Dermis microvascular lymphatic vessel endothelial cell (primary cell): ENCODE data around the gene CEP85L. TPM values are rescaled to one million over a fixed set of nuclear protein-coding genes. Genes with fewer than 3 reads are reported as not detected.
"Not testable (repeated sequence)": the region's sequence is repeated elsewhere in the genome, so short reads cannot be mapped to it uniquely, and the experiment has no call there.

Source experiments
- DNase-seq, 2 donors: peaks; one replicate each; pipeline versions ENCODE4 v3.0.0 to v3.0.0-alpha.2; 2010; ENCODE audit warnings: low read depth in 2 of 2
- total RNA-seq: library from RNA; depleted of rRNA; stranded (reverse); fragments of >200 nt; gene quantifications from 2 replicates; pipeline ENCODE4 v1.2.1, GENCODE V29; 2014

CEP85L gene
- total RNA-seq, 1 donor from 2014 or later = 5.6 TPM

DNA sequence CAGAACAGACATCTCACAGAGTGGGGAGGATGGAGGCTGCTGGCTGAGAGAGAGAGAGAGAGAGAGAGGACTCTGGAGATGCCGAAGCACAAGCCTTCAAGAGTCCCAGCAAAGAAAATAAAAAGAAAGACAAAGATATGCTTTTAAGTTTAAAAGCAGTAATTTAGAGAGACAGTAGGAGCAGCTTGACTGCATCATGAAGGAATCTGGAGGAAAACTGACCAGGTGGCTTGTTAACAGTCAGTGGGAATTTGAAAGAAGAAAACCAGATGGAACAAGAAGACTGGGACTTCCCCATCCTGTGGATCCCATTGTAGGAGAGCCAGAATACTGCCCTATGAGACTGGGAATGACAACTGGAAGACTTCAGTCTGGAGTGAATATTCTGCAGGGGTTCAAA is 149.6 kb downstream of the CEP85L start:
- DNase-seq = no peak

DNA sequence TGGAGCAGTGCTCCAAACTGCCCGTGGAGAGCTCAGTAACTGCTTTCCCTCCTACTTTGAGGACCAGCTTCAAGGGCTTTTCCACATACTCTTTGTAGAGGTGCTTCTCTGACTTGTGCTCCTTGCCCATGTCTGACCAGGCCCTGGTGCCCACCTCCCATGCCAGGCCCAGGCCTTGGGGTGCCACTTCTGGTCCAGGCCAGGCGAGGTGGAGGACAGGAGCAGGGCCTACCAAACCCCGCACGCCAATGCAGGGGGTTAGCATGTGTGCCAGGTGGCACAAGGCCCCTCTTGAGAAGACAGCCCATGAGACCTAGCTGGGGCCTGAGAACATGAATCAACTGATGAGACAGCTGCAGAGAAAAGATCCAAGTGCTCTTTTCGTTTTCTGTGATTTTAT is 150.3 kb downstream of the CEP85L start:
- DNase-seq = no peak

DNA sequence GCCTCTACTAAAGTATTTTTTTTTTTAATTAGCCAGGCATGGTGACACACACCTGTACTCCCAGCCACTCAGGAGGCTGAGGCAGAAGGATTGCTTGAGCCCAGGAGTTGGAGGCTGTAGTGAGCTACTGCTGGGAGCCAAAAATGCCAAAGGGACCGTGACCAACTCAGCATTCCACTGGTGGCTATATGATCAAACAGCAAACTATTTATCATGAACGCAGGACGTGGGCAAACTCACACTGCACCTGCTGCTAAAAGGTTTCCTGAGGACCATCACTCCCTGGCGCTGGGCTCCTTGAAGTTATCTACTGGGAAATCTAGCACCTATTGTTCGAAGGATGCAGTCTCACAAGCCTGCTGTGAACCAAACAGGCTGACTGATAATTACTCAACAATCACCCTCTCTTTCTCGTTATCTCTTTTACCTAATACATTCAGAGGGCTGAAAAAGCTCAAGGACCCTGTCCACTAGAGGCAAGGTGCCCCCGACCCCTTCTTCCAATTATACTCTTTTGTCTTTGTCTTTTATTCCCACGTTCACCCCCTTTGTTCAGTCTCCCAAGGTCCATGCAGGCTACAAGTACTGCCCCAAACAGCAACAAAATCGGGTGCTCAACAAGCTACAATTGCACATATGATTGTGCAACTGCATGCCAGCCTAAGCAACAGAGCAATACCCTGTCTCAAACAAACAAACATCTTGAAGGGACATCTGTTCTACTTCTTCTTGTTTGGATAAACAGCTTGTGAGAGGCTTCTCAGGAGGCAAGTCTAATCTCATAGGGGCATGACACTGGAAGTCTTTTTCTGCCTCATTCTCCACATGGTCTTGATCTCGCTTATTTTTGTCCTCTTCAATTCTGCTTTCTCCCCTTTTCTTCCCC is 151.0 kb downstream of the CEP85L start:
- DNase-seq = no peak

DNA sequence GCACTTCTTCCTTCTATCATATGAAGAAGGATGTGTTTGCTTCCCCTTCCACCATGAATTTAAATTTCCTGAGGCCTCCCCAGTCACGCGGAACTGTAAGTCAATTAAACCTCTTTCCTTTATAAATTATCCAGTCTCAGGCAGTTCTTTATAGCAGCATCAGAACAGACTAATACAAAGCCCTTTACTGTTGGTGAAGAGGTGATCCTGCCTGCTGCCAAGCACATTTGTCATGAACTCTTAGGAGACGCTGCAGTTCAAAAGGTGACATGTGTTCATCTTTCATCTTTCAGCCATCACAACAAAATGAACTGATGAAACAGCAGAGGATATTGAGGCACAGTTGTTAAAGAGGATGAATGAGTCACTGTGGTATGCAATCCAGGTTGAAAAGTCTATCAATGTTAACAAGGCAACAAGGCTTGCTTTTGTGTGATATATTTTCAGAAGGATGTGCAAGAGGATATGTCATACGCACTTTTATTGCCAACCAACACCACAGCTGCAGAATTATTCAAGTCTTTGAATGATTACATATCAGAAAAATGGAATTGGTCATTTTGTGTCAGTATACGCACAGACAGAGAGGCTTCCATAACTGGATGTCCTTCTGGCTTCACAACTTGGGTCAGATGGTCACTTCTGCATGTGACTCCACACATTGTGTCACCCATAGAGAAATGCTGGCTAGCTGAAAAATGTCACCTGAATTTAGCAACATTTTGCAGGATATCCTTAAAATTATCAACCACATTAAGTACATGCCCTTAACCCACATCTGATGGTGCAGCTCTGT is 155.7 kb downstream of the CEP85L start:
- DNase-seq = peak; percentile 30 to 90

DNA sequence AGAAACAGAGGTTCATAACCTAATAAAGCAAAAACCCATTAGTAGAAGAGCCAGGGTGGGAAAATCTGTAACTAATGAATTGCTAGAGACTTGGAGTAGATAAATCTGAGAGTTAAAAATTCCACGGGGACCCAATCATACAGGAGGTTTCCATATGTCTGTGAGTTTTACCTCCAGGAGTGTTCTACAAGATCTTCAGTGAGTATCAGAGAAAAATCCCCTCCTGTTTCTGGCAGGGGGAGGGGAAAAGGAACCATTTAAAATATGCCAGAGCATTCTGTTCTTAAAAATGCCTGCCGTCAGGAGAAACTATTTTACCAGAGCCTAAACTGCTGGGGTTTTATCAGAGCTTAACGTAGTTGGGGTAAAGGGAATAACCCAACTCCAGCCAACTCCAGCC is 157.3 kb downstream of the CEP85L start:
- no peak for DNase-seq

DNA sequence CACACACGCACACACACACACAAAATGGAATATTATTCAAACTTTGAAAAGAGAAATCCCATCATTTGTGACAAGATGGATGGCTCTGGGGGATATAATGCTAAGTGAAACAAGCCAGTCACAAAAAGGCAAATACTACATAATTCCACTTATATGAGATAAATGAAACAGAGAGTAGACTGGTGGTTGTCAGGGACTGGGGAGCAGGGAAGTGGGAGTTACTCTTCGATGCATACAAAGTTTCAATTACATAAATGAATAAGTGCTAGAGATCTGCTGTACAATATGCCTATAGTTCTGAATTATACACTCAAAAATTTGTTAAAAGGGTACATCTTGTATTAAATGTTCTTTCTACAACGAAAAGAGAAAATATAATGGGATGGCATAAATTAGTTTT is 161.4 kb downstream of the CEP85L start:
- DNase-seq = no peak

DNA sequence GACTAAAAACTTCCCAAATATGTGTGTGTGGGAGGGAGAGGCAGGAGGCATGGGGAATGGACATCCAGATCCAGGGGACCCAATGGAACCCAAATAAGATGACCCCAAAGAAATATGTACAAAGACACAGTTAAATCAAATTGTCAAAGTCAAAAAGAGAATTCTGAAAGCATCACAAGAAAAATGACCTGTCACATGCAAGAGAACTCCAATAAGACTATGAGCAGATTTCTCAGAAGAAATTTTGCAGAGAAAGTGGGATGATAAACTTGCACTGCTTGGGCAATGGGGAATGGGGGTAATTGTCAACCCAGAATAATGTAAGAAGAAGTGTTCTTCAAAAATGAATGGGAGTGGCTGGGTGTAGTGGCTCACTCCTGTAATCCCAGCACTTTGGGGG is 162.8 kb downstream of the CEP85L start:
- DNase-seq = no peak

DNA sequence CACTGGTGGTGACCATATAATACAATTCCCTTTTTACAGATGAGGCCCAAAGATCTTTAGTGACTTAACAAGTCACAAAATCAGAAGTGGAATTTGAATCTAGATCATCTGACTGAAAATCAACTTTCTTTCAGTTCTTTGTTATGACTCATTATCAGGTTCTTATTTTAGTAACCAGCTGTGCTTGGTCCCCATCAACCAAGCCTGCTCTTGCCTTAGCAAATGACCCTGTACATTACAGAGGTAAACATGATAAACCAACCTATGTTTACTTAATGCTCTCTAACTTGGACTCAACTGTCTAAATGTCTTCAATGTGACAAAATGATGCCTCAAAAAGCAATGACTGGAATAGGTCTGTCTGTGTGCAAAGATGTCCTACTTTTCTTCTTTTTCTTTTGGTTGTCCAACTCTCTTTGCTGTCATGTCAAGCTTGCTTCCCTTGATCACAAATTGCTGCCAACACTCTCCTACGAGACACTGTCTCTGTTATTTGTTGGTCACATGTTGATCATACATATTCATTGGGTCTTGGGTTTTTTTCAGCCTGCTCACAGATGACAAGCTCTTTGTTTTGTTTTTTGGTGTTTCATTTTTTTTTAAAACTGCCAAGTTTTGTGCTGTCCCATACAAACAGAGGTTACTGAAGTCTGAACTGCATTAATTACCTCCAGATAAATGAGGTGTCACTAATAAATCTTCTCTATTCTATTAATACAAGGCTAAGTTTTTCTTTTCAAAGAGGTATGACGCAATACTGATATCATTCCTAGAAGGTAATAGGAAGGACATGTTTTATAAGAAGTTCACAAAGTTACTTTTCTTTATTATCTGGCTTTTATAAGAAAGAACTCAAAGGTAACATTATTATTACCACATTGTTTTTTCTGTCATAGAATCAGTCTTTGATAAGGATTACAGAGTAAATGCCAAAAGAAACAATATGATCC is 165.5 kb downstream of the CEP85L start:
- DNase-seq = no peak

DNA sequence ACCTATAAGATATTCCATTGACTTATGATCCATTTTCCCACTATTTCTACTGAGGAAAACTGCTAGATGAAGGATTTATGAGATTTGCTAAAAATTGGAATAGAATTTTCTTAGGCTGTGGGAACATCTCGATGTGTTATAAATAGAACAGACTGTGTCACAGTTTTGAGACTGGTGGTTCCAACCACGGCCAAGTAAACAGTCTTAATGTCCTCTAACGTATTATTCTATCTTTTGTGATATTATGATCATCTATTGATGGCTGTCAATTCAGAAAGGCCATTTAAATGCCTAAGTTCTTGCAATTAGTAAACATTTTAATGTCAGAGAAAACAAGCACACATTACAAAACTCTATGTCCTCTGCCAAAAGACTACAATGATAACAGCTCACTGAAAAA is 174.8 kb downstream of the CEP85L start:
- DNase-seq = no peak

DNA sequence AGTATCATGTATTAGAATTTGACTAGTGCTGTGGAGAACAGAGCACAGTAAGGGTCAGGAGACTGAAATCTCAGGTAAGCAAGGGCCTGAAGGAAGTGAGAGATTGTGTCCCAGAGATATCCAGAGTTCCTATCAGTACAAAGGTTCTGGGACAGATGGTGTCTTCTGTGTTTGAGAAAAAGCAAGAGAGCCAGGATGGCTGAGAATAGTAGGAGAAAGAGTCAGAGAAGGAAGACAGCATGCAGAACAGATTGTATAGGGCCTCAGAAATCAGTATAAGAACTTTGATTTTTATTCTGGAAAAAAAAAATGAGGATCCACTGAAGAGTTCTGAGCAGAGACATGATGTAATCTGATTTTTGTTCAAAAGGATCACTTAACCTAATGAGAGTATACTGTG is 178.1 kb downstream of the CEP85L start:
- DNase-seq = no peak

DNA sequence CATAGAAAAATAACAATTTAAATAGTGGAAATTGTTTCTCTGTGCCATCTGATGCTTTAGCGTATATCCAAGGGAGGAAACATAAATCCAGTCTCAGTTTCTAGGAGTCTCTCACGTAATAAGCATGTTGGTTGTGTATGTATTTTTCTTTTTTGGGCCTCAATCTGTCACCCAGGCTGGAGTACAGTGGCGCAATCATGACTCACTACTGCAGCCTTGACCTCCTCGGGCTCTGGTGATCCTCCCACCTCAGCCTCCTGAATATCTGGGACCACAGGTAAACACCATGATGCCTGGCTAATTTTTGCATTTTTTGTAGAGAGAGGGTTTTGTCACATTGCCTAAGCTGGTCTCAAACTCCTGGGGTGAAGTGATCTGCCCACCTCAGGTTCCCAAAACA is 181.9 kb downstream of the CEP85L start:
- peak in 1 of 2 donors; percentile 35 for DNase-seq

DNA sequence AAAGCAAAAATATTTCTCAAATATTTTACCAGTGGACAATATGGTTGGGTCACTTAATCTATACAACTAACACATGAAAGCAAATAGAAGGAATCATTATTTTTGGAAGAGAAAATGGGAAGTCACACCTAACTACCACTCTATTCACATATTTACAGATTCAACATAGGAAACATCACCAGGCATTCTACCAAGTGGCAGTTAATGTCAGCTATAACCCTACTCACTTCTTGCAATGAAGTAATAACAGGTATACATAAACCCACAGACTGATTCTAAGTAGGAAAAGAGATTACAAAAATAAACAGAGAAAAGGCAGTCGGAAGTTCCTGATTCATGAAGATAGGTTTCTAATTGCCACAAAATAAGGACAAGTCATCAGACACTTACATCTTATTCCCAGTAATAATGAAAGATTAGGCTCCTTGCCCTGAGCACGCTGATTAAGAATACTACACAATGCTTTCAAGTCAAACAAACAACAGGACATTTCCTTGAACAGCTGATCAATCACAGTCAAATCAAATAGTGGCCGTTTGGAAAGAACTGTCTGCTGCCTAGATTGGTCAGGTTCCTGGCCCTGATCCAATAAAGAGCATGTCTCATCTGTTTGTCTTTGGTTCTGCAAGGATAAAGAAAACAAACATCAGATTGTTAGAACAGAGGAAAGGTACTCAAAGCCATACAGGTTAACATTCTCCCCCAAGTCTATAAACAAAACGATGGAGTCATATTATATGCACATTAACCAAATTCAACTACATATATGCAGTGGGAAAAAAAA is 182.5 kb downstream of the CEP85L start:
- peak; percentile 37 to 93 for DNase-seq

DNA sequence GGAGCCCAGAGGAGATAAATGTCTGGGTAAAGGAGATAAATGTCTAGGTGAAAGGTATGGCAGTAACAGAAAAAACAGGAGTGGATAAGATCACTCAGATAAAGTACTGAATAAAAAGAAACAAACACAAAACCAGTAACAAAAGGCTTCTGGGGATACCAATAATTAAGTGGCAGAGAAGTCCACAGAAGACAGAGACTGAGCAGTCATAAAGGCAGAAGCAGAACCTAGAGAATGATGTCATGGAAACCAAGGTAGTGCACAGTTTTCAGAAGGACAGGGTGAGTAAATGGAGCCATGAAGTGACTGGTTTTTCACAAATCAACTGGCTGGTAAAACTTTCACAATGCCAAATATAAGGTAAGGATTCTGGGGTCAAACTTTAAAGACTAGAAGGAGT is 184.2 kb downstream of the CEP85L start:
- no peak for DNase-seq

DNA sequence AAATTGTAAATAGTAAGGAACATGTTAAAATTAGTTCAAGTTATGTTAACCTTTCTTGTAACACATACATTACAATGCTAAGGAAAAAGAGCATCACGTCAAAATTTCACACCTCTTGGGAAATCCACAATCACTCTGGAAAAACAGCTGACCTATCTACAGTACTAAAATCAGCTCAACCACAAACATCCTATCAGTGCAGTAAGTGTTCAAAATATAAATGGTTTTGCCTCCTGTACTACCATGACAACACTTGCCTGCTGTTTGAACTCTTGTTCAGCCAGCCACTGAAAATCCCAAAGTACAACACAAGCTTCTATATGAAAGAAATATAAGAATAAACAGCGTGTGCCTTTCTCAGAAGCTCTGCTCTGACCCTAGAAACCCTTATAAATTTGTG is 186.8 kb downstream of the CEP85L start:
- DNase-seq = no peak

DNA sequence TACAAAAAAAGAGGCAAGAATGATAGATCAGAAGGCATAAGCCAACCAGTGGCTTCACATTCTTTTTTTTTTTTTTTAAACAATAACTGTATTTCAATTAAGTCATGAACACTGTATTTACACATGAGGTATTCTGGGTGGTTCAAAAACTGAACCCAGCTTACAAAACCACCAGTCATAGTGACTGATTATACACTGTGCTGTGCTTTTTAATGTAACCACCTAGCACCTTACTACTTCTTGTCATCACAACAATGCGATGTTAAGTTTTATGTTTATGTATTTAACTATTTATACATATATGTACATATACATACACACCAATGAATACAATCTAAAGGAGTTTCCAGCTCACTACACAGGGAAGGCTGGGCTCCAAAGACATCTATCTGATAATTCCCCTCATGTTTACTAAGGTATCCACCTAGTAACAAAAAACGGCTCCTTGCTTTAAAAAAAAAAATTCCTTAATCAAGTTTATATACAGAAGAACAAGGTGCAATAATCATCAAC is 190.4 kb downstream of the CEP85L start:
- DNase-seq = no peak

DNA sequence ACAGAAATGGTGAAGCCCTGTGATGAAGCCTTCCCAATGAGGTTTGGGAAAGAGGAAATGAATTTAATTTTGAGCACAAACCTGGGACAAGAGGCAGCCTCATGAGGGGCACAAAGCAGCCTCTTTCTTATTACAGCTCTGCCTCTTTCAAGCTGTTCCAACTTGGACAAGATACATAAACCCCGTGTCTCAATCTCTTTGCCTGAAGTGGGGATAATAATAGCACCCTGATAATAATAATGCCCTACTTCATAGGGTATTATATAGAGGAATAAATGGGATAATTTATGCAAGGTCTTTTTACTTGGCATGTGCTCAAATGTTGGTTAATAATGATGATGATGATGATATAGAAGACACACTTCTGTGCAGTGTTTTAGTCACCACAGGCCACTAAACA is 194.4 kb downstream of the CEP85L start:
- no peak for DNase-seq

DNA sequence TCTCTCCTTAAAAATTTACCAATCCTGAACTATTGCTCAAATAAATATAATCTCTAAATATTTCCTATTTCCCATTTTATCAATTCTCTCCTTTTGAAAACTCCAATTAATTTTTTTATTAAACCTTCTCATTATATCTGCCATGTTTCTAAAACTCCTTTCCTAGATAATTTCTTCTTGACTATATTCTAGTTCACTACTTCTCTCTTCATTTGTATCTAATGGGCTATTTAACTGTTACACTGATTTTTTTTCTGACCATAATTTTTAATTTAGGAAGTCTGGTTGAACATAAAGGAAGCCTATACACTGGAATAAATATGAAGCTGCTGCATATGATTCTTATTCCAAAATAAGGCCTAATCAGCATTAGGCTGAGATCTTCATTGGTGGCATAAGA is 199.6 kb downstream of the CEP85L start:
- DNase-seq = no peak

DNA sequence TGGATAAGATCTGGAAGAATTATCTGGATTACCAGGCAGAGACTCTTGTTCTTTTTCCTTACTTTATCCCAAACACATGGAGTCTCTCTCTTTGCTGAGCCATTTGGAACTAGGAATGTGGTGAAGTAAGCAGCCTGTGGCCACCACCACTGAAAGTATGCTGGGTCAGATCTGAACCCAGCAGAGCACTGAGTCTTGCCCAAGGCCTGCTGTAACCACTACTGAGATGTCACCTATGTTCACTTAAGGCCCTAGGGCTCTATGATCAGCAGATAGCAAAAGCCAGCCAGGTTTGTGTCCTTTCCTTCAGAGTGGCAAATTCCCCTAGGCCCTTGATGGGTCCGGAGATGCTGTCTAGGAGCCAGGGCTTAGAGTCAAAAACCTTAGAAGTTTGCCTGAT is 206.6 kb downstream of the CEP85L start:
- no peak for DNase-seq

DNA sequence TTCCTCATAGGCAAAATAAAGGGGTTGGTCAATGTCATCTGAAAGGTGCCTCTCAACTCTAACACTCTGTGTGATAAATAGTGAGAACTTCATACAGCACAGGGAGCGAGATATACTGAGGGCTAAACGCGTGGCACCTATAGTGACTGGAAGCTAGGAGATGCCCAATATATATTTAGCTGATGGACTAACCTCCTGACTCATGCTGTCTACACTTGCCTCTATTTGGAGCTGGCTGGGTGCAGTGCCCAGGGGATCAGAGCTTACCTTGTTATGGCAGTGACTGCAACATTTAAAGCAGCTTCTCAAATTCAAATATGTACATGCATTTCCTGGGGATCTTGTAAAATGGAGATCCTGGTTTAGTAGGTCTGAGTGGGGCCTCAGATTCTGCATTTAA is 214.9 kb downstream of the CEP85L start:
- no peak for DNase-seq

DNA sequence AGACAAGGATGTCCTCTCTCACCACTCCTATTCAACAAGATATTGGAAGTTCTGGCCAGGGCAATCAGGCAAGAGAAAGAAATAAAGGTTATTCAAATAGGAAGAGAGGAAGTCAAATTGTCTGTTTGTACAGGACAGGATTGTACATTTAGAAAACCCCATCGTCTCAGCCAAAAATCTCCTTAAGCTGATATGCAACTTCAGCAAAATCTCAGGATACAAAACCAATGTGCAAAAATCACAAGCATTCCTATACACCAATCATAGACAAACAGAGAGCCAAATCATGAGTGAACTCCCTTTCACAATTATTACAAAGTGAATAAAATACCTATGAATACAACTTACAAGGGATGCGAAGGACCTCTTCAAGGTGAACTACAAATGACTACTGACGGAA is 217.2 kb downstream of the CEP85L start:
- DNase-seq = not testable (repeated sequence)

DNA sequence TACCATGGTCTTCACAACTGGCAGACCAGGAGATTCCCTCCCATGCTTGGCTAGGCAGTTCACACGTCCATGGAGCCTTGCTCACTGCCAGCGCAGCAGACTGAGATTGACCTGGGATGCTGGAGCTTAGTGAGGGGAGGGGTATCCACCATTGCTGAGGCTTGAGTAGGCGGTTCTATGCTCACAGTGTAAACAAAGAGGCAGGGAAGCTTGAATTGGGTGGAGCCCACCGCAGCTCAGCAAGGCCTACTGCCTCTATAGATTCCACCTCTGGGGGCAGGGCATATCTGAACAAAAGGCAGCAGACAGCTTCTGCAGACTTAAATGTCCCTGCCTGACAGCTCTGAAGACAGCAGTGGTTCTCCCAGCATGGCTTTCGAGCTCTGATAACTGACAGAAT is 230.1 kb downstream of the CEP85L start:
- not testable (repeated sequence) for DNase-seq
